SK-N-SH (cell line): Measurements from ENCODE around the gene PKN1.

Source experiments
- CTCF ChIP-seq: fragments of 200-600 bp; sonication (generic); IDR thresholded peaks from 2 replicates; pipeline ENCODE4 v1.6.1; 2017; ENCODE audit warnings: antibody characterized with exemption, mild to moderate bottlenecking, moderate library complexity
- ELF1 ChIP-seq: IDR thresholded peaks from 2 replicates; pipeline ENCODE4 v1.4.0; 2012
- JUND ChIP-seq: IDR thresholded peaks from 2 replicates; pipeline ENCODE4 v1.4.0; 2012
- REST ChIP-seq: IDR thresholded peaks from 2 replicates; pipeline ENCODE4 v1.6.1; 2012; ENCODE audit warnings: mild to moderate bottlenecking, low read depth, low read length, moderate library complexity
- RFX5 ChIP-seq: IDR thresholded peaks from 2 replicates; pipeline ENCODE4 v1.6.1; 2012; ENCODE audit warnings: mild to moderate bottlenecking, improper control_type of control experiment, low read length
- TAF1 ChIP-seq: IDR thresholded peaks from 2 replicates; pipeline ENCODE4 v1.6.1; 2012; ENCODE audit warnings: low read depth, mild to moderate bottlenecking, low read length, moderate library complexity, borderline replicate concordance
- ZBTB33 ChIP-seq: IDR thresholded peaks from 2 replicates; pipeline ENCODE4 v1.4.0; 2012; ENCODE audit warnings: low read depth, borderline replicate concordance

- TF ChIP-seq ZBTB33 (no peak), ELF1 (no peak), RFX5 (no peak), JUND (no peak), CTCF (no peak), REST (no peak), TAF1 (no peak)
Observed at GRCh38 chr19:14517446-14517839, 84.3 kb downstream of the PKN1 start.
